Measurements from ENCODE around the gene OSGIN1. TPM values are rescaled to one million over a fixed set of nuclear protein-coding genes. Genes with fewer than 3 reads are reported as not detected.

The OSGIN1 gene
- total RNA-seq, 1 experiment from 2014 or later: 1.7 TPM

DNA sequence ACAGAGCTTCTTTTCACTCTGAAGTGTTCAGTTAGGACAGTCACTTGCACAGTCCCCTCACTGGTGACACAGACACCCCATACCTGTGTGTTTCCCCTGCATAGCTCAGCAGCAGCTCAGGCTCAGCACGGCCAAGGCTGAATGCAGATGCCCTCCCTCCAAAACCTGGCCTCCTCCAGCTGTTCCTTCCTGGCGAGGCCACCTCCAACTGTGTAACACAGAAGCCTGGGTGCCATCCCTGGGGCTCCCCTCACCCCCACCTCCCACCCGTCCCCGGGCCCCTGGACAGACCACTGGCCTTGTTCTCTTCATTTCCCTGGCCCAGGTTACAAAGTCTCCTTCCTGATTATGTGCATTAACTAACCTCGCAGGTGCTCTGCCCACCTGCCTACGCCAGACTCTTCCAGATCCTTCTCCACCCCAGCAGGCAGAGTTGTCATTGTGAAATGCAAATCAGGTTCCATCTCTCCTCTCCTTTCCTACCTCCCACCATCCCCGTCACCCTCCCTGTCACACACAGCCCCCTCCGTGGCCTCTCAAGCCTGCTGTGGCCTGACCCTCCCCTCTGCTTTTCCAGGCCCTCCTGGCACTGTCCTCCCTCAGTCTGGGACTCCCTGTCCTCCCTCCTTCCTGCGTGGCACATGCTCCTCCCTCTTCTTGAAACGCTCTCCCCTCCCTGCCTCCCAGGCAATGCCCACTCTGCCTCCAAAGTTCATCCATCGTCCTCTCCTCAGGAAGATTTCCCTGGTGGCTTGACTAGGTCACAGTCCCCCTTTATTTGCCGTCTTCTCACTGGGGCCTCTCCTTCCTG, 27.7 kb upstream of the OSGIN1 start:
- CTCF ChIA-PET: interaction anchor here (0.7 to 2.9 kb wide), 14 partner anchors 10 to 208 kb away, joined by 3 to 18 read pairs (median 4); partner anchors contain the start of genes OSGIN1 and SLC38A8

DNA sequence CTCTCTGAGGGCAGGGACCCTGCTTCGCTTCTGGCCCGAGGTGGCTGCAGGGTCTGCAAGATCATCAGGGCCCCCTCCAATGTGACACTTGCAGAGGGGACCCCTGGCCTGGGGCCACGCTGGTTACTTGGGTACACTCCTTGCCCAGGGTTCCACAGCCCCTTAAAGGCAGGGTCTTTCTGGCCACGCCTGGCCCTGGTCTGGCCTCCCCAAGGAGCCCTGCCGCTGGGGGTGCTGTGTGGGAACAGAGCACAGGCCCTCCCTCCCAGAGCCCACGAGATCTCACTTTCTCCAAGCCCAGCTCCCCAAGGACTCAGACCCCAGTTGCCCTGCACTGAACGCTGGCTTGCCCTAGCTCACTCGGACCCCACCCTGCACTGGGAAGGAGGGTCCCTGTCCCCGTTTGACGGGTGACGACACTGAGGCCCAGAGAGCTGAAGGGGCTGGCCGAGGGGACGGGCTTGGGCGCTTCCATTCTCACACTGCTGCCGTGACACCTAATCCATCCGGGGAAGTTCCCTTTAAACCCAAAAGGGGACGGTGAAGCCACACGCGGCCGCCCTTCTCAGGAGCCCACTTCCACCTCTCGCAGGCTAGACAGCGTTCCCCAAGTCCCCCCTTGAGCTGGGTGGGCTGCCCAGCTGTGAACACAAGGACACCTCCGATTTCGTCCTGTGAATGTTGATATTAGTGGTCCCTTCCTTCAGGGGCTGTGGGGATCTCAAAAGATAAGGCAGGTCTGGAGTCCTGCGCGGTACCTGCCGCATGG, 26.9 kb upstream of the OSGIN1 start:
- Mint-ChIP-seq H3K36me3 (peaks cover 7% of the 10 kb centered on the region; the same call in 1 of the 2 replicates), H3K4me1 (peaks cover 26% of the 10 kb centered on the region), H3K4me3 (peak overlapping the region; percentile 68), H3K27ac (peak overlapping the region; percentile 94), H3K9me3 (no peaks in the 10 kb centered on the region), H3K27me3 (ENCODE audit: low read depth) (peaks cover 2% of the 10 kb centered on the region; the same call in 1 of the 2 replicates)
- no peak for DNase-seq (ENCODE audit: low spot score)
- peak; percentile 8; the same call in 1 of the 2 replicates for ATAC-seq
- CTCF ChIA-PET: interaction anchor here (0.7 to 2.9 kb wide), 26 partner anchors 9 to 209 kb away, joined by 3 to 18 read pairs (median 4); partner anchors contain the start of genes MBTPS1, MLYCD, OSGIN1 and SLC38A8
- POLR2A ChIA-PET: no interaction called here
- TF ChIP-seq JUN (CRISPR knock-in tag; IDR thresholded peaks at IDR 0.05): no peak
- no peak for TF ChIP-seq SMAD4 (CRISPR knock-in tag; IDR thresholded peaks at IDR 0.05)
- TF ChIP-seq, protein P1, sequence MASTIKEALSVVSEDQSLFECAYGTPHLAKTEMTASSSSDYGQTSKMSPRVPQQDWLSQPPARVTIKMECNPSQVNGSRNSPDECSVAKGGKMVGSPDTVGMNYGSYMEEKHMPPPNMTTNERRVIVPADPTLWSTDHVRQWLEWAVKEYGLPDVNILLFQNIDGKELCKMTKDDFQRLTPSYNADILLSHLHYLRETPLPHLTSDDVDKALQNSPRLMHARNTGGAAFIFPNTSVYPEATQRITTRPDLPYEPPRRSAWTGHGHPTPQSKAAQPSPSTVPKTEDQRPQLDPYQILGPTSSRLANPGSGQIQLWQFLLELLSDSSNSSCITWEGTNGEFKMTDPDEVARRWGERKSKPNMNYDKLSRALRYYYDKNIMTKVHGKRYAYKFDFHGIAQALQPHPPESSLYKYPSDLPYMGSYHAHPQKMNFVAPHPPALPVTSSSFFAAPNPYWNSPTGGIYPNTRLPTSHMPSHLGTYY (CRISPR knock-in tag; IDR thresholded peaks at IDR 0.05): no peak
- TF ChIP-seq ZNF423 (CRISPR knock-in tag; IDR thresholded peaks at IDR 0.05): no peak
- no peak for TF ChIP-seq USF1 (CRISPR knock-in tag; IDR thresholded peaks at IDR 0.05)
- TF ChIP-seq PRRX2 (CRISPR knock-in tag; IDR thresholded peaks at IDR 0.05): no peak
- TF ChIP-seq, protein P2, sequence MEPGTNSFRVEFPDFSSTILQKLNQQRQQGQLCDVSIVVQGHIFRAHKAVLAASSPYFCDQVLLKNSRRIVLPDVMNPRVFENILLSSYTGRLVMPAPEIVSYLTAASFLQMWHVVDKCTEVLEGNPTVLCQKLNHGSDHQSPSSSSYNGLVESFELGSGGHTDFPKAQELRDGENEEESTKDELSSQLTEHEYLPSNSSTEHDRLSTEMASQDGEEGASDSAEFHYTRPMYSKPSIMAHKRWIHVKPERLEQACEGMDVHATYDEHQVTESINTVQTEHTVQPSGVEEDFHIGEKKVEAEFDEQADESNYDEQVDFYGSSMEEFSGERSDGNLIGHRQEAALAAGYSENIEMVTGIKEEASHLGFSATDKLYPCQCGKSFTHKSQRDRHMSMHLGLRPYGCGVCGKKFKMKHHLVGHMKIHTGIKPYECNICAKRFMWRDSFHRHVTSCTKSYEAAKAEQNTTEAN (CRISPR knock-in tag; IDR thresholded peaks at IDR 0.05): no peak
- no peak for TF ChIP-seq E2F4 (CRISPR knock-in tag; IDR thresholded peaks at IDR 0.05; ENCODE audit: borderline replicate concordance, low read depth)
- no peak for TF ChIP-seq SMAD3 (CRISPR knock-in tag; IDR thresholded peaks at IDR 0.05; ENCODE audit: borderline replicate concordance)
- no peak for TF ChIP-seq SOX15 (CRISPR knock-in tag; IDR thresholded peaks at IDR 0.05)
- TF ChIP-seq, protein P3, sequence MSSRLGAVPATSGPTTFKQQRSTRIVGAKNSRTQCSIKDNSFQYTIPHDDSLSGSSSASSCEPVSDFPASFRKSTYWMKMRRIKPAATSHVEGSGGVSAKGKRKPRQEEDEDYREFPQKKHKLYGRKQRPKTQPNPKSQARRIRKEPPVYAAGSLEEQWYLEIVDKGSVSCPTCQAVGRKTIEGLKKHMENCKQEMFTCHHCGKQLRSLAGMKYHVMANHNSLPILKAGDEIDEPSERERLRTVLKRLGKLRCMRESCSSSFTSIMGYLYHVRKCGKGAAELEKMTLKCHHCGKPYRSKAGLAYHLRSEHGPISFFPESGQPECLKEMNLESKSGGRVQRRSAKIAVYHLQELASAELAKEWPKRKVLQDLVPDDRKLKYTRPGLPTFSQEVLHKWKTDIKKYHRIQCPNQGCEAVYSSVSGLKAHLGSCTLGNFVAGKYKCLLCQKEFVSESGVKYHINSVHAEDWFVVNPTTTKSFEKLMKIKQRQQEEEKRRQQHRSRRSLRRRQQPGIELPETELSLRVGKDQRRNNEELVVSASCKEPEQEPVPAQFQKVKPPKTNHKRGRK (CRISPR knock-in tag; IDR thresholded peaks at IDR 0.05; ENCODE audit: borderline replicate concordance): no peak
- TF ChIP-seq ZNF263 (CRISPR knock-in tag; IDR thresholded peaks at IDR 0.05; ENCODE audit: low read depth): no peak
- TF ChIP-seq, protein P4, sequence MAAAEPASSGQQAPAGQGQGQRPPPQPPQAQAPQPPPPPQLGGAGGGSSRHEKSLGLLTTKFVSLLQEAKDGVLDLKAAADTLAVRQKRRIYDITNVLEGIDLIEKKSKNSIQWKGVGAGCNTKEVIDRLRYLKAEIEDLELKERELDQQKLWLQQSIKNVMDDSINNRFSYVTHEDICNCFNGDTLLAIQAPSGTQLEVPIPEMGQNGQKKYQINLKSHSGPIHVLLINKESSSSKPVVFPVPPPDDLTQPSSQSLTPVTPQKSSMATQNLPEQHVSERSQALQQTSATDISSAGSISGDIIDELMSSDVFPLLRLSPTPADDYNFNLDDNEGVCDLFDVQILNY (CRISPR knock-in tag; IDR thresholded peaks at IDR 0.05): no peak

More for the DNA sequence above, 27.7 kb upstream of the OSGIN1 start:
- peaks cover 26% of the 10 kb centered on the region for H3K4me1 Mint-ChIP-seq
- peaks cover 6% of the 10 kb centered on the region; the same call in 1 of the 2 replicates for H3K9me3 Mint-ChIP-seq
- H3K27me3 Mint-ChIP-seq (ENCODE audit: low read depth): peaks cover 2% of the 10 kb centered on the region; the same call in 1 of the 2 replicates
- POLR2A ChIA-PET: no interaction called here
- peaks cover 11% of the 10 kb centered on the region for H3K36me3 Mint-ChIP-seq
- ATAC-seq (no peak), DNase-seq (ENCODE audit: low spot score) (no peak)
- TF ChIP-seq IRF1 (CRISPR knock-in tag; IDR thresholded peaks at IDR 0.05) (no peak), ETV6 (CRISPR knock-in tag; IDR thresholded peaks at IDR 0.05) (no peak), MYBL2 (CRISPR knock-in tag; IDR thresholded peaks at IDR 0.05) (no peak), ZNF219 (CRISPR knock-in tag; IDR thresholded peaks at IDR 0.05; ENCODE audit: borderline replicate concordance) (no peak), ESRRA (CRISPR knock-in tag; IDR thresholded peaks at IDR 0.05; ENCODE audit: borderline replicate concordance) (no peak)
- TF ChIP-seq, protein P5, sequence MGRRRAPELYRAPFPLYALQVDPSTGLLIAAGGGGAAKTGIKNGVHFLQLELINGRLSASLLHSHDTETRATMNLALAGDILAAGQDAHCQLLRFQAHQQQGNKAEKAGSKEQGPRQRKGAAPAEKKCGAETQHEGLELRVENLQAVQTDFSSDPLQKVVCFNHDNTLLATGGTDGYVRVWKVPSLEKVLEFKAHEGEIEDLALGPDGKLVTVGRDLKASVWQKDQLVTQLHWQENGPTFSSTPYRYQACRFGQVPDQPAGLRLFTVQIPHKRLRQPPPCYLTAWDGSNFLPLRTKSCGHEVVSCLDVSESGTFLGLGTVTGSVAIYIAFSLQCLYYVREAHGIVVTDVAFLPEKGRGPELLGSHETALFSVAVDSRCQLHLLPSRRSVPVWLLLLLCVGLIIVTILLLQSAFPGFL (CRISPR knock-in tag; IDR thresholded peaks at IDR 0.05; ENCODE audit: borderline replicate concordance): no peak
- no peak overlapping the region for H3K4me3 Mint-ChIP-seq
- H3K27ac Mint-ChIP-seq: peak overlapping the region; percentile 85

Data from WTC11 (cell line).